ENCODE data around the gene PNMT.

PNMT gene, protein sequence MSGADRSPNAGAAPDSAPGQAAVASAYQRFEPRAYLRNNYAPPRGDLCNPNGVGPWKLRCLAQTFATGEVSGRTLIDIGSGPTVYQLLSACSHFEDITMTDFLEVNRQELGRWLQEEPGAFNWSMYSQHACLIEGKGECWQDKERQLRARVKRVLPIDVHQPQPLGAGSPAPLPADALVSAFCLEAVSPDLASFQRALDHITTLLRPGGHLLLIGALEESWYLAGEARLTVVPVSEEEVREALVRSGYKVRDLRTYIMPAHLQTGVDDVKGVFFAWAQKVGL

DNA sequence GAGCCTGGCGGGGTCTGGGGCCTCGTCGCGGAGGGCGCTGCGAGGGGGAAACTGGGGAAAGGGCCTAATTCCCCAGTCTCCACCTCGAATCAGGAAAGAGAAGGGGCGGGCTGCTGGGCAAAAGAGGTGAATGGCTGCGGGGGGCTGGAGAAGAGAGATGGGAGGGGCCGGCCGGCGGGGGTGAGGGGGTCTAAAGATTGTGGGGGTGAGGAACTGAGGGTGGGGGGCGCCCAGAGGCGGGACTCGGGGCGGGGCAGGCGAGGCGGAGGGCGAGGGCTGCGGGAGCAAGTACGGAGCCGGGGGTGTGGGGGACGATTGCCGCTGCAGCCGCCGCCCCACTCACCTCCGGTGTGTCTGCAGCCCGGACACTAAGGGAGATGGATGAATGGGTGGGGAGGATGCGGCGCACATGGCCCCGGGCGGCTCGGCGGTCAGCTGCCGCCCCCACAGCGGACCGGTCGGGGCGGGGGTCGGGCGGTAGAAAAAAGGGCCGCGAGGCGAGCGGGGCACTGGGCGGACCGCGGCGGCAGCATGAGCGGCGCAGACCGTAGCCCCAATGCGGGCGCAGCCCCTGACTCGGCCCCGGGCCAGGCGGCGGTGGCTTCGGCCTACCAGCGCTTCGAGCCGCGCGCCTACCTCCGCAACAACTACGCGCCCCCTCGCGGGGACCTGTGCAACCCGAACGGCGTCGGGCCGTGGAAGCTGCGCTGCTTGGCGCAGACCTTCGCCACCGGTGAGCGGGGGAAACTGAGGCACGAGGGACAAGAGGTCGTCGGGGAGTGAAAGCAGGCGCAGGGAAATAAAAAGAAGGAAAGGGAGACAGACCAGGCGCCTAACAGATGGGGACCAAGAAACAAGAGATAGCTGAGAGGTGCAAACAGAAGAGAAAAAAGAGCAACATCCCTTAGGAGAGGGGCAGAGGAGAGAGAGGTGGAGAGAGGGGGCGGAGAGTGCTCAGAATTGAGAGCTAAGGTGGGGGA, at the start of gene PNMT:
PNMT (plus strand) TSS at position 509 of the 980 bp plus-strand sequence; CDS start at position 532, 23 bp downstream.
- peak in 1 of 2 experiments; percentile 5 for DNase-seq (ENCODE audit: low read depth in 2 of 2)

DNA sequence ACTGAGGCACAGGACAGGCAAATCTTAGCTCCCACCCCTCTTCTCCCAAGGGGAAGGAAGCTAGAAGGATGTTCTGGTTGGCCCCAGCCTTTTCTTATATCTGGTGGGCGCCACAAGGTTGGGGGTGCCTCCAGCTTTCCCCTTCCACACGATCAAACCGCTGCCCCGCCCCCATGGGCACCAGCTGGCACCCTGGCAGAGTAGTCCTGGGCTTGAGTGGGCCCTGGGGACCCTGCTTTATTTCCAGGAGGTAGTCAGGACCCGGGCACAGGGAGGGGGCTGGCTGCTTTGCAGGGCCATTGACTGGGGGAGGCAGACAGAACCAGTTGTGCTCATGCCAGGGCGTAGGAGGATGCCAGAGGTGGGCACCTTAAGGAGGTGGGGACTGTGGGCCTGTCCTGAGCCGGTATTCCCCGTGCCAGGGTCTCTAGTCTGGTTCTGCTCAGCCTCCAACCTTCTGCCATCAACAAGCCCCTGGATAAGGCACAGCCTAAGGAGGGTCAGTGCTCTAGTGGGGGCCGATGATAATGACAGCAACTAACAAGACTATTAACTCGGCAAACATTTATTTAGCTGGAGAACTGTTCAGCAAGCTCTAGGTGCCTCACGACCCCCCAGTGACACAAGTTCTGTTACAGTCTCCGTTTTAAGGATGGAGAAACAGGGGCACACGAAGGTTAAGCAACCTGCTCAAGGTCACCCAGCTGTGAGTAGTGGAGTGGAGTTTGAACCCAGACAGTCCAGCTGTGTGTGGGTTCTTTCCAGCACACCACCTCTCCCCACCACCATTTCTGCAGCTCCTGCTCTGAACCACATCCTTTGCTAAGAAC, 49.1 kb upstream of the PNMT start:
- no peak for DNase-seq (ENCODE audit: low read depth in 2 of 2)

DNA sequence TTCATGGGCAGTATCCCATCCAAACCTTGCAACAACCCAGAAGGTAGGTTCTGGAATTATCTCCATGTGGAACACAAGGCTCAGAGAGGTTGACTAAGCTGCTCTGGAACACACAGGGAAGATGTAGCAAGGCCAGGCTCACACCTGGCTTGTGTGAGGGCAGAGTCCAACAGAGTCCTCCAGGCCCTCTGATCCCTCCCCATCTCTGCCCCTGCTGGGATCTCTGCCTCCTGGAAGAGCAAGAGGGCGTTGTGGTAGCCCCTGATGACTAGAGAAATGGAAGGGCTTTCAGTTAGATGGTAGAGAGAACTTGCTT, 48.5 kb upstream of the PNMT start:
- DNase-seq (ENCODE audit: low read depth in 2 of 2), result no peak

DNA sequence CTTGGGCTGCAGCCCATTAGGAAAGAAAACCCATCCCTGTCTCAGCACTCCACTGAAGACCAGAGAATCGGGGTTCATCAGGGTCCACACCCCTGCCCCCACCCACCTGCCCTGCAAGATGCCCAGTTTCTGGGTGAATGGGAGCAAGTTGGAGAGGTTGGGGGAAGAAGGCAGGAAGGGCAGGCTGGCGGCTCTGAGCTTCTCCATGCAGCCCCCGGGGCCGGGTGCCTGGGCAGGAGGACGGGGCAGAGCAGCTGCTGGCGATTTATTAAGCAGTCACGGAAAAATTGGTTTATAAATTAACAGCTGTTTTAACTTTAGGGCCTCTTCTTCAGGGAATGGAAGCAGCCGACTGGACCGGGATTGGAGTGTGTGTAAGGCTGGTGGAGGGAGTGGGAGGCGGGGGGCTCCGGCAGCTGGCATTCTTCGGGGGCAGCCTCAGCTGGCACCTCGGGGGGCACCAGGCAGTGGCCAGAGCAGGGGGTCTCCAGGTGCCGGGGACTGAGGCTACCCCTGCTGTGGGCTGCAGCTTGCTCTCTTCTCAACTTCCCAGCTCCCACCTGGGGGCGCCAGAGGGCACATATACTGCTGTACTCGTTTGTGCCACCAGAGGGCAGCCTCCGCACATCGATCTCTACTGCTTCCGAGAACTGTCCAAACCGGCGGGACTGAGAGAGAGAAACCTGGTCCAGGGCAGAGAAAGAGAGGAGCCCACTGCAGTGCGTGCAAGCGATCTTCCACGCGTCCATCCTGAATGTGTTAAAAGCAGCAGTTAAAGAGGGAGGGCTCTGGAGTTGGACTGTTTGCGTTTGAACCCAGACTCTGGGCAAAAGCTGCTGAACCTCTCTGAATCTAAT, 46.5 kb upstream of the PNMT start:
- peak; percentile 35 to 40 for DNase-seq (ENCODE audit: low read depth in 2 of 2)

DNA sequence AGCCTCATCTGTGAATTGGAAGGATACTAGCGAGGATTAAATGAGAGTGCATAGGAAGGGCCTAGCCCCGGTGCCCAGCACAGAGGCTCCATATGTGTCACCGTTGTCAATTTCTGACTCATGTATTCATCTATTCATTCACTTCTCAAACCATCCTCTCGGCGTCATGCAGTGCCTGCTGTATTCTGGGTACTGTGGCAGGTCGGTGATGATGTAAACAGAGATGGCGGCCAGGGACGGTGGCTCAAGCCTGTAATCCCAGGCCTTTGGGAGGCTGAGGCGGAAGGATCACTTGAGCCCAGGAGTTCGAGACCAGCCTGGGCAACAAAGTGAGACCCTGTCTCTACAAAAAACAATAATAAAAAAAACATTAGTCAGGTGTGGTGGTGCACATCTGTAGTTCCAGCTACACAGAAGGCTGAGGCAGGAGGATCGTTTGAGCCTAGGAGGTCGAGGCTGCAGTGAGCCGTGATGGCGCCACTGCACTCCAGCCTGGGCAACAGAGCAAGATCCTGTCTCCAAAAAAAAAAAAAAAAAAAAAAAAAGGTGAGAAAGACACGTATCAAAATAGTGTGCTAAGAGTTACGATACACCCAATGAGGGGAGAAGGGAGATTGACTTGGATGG, 45.8 kb upstream of the PNMT start:
- no peak for DNase-seq (ENCODE audit: low read depth in 2 of 2)

DNA sequence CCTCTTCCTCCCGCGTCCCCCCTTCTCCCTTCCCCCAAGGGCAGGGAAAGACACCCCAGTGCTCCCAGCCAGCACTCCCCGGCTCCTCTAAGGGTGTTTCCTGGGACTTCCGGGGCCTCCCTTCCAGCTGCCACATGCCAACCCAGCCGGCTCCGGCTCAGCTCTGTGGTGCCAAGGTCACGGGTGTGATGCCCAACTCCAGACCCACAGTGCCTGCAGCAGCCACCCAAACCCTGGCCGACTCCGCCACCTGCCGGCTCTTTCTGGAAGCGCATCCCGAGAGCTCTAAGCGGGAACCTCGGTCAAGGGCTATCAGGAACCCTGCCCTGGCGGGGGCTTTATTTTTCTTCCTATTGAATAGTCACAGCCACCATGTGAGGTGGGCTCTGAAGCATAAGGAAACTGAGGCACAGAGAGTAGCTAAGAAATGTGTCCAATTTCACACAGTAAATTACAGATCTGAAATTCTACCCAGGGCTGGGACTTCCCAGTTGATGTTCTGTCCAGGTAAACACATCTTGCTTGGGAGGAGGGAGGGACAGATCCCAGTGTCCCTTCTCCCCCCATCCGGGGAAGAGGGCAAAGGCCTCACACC, 44.8 kb upstream of the PNMT start:
- no peak for DNase-seq (ENCODE audit: low read depth in 2 of 2)

DNA sequence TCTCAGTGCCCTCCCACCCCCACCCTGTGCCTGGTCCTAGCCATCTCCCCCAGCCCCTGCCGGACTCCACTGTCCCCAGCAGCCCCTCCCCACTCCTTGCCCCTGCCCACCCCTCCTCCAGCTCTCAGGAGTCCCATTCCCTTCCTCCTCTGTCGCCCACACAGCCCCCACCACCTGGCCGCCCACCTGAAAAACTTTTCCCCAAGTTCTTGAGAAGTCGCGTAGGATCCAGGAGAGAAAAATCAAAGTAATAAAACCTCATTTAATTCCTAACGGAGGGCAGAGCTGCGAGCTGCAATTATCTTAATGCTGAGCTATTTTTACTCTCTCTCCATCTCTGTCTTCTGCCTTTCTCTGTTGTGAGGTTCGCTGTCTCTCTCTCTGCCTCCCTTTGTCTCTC, 43.9 kb upstream of the PNMT start:
- no peak for DNase-seq (ENCODE audit: low read depth in 2 of 2)

DNA sequence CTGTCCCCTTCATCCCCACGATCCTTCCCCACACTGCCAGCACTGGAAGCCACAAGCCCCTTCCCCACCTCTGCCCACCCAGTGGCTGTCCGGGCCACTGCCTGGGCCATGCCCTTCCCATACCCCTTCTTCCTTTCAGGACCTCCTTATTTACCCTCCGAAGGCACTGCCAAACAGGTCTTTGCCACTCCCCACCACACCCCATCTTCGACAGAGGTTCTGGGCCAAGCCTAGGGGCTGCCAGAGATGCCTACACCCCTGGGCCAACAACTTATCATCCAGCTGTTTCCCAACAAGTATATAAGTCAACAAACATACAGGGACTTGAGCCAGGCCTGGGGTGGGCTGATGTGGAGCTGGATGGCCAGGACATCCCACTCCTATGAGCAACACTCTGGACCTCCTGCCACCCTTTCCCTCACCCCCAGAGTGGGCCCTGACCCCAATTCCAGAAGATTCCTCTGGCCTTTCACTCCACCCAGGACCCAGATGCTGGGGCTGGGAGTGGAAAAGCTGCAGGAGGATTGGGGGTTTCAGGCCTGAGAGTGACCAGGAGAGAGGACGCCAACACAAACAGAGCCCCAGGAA, 43.0 kb upstream of the PNMT start:
- no peak for DNase-seq (ENCODE audit: low read depth in 2 of 2)

DNA sequence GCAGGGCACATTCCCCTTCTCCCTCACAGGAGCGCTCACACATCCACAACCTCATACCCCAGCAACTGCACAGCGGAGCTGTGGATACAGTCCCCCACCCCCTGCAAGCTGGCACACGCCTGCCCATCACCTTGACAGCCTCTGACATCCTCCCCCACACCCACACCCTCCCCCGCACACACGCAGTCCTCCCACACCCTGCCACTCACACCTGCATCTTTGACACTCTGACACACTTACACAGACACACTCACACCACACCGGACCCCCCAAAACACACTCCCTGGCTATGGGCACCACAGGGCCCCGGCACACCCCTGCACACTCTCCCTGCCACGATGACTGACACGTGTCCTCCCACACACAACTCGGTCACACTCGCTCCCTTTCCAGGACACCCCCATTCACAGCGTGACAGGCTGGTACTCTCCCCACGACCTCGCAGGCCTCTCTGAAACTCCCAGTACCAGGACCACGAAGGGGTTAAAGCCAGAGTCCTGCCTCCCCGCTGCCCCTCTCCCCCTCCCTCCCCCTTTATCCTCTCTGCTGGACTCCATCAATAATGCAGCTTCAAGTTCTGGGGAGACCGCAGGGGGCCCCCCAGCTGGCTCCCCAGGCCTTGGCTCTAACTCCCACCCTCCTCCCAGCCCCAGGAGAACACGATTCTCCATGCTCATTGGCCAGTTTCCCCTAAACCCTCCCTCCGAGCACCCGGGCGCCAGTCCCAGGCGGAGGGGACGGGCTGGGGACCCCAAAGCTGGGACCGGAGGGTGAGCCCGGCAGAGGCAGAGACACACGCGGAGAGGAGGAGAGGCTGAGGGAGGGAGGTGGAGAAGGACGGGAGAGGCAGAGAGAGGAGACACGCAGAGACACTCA, 41.8 kb upstream of the PNMT start, which contains the start of gene PPP1R1B:
PPP1R1B (plus strand) TSS at position 782 of the 876 bp plus-strand sequence. CDS start 441 bp downstream, outside the sequence.
- no peak for DNase-seq (ENCODE audit: low read depth in 2 of 2)

DNA sequence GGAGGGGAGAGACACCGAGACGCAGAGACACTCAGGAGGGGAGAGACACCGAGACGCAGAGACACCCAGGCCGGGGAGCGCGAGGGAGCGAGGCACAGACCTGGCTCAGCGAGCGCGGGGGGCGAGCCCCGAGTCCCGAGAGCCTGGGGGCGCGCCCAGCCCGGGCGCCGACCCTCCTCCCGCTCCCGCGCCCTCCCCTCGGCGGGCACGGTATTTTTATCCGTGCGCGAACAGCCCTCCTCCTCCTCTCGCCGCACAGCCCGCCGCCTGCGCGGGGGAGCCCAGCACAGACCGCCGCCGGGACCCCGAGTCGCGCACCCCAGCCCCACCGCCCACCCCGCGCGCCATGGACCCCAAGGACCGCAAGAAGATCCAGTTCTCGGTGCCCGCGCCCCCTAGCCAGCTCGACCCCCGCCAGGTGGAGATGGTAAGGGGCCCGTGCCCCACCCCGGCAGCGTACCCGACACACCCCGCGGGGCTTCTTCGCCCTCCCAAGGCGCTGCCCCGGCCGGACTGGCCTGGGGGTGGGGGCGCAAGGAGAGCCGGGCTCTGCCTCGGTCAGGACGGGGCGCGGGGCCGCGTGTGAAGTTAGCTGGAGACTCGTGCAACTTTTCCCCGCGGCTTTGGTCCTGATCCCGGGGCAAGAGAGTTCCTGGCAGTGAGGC, 41.1 kb upstream of the PNMT start:
- DNase-seq (ENCODE audit: low read depth in 2 of 2), result no peak

DNA sequence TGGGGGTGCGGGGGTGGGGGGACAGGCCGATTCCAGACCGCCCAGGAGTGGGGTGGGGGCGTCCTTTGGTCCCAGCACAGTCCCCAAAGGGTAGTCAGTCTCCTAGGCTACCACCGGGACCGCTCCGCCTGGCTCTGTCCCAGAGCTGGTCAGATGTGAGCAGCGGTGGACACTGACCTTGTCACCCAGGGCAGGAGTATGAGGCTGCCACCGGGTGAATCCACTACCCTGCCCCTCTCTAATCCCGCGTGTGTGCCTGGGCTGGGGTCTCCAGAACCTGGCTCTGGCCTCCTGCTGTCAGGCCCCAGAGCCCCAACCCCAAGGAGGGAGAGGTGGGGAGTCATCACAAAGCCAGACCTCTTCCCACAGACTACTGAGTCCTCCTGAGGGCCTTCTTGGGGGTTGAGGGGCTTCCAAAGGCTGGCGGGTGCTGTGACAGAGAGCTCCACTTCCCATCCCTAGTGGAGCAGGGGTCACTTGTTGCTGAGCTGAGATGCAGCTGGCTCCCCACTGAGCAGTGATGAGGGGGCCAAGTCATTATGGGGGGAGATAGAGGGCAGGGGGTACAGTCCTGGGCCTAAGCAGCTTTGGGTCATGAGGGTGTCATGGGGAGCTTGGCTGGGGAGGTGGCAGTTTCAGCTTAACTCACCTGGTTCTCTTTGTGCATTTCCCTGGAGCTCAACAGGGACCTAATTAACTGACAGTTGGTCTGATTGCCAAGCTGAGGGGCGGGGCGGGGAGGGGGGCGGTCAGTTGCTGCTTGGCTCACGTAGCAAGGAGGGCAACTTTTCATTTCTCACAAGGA, 40.3 kb upstream of the PNMT start:
- DNase-seq (ENCODE audit: low read depth in 2 of 2), result no peak

DNA sequence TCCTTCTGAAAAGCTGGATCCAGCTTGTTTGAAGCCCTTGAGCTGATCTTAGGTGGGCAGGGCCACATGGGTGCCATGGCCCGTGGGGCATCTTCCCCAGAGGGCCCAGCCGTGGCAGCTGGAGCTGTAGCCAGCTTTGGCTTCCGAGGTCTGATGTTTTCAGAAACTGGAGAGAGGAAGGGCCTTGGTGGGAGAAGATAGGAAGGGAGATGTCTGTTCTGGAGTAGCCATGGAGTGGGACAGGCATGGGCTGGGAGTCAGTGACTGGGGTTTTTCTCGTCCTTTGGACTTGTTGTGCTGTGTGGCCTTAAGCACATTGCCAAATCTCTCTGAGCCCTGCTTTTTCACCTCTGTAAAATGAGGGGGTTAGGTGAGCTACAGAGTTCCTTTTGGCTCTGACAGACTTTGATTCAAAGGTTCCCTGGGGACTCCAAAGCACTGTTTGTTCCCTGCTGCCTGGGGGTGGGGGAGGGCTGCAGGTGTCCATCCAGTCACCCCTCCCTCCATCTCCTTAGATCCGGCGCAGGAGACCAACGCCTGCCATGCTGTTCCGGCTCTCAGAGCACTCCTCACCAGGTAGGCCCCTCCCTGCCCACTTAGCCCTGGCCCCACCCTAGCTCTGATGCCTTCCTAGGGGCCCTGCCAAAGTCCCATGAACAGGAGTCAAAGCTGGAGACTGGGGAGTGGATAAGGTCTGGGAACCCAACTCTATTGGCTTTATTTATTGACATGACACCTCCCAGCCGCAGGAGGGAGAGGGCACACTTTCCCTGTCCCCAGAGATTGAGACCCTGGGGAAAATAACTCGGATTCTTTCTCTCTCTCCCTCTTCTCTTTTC, 39.4 kb upstream of the PNMT start:
- no peak for DNase-seq (ENCODE audit: low read depth in 2 of 2)

DNA sequence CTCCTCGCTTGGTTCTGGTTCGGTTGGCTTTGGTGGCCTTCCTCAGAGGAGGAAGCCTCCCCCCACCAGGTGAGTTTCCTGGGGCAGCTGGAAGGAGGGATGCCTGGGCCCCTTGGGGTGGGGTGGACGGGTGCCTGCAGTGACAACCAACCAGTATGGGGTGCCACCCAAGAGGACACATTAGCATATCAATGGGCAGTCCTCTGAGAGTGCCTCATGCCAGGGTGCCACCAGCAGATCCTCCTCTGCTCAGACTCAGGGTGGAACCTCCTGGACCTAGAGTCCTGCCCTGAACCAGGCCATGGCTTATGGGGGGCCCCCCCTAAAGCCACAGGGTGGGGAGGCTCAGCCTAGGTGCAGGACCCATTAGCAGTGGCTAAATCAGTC, 38.8 kb upstream of the PNMT start:
- no peak for DNase-seq (ENCODE audit: low read depth in 2 of 2)

DNA sequence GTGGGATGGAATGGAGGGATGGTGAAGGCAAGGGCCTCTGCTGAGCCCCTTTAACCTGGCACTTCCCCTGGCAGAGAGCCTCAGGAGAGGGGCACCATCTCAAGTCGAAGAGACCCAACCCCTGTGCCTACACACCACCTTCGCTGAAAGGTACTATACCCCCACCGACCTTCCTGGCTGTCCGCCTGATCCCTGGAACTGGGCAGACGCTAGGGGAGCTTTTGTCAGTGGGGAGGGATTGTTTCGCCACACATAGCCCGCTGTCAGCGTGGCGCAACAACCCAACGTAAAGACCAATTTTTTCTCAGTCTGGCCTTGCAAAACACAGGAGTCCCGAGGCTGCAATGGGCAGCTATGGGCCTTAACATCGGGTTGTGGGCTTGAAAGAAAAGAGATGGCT, 38.4 kb upstream of the PNMT start:
- no peak for DNase-seq (ENCODE audit: low read depth in 2 of 2)

DNA sequence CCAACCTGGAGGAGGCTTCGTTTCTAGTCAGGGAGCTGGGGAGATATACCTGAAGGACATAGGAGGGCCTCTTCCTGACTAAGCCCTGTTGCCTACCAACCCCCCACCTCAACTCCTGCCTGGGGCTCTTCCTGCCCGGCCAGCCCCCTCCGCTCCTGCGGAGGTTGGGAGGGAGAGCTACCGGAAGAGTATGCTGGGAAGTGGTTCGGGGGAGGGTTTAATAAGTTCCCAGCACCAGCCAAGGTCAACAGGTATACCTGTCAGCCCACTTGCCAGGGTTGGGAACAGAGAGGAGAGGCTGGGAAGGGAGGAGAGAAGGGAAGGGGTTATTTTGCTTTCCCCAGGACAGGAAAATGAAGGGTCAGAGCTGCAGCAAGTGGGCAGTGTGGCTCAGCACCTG, 36.9 kb upstream of the PNMT start:
- no peak for DNase-seq (ENCODE audit: low read depth in 2 of 2)

DNA sequence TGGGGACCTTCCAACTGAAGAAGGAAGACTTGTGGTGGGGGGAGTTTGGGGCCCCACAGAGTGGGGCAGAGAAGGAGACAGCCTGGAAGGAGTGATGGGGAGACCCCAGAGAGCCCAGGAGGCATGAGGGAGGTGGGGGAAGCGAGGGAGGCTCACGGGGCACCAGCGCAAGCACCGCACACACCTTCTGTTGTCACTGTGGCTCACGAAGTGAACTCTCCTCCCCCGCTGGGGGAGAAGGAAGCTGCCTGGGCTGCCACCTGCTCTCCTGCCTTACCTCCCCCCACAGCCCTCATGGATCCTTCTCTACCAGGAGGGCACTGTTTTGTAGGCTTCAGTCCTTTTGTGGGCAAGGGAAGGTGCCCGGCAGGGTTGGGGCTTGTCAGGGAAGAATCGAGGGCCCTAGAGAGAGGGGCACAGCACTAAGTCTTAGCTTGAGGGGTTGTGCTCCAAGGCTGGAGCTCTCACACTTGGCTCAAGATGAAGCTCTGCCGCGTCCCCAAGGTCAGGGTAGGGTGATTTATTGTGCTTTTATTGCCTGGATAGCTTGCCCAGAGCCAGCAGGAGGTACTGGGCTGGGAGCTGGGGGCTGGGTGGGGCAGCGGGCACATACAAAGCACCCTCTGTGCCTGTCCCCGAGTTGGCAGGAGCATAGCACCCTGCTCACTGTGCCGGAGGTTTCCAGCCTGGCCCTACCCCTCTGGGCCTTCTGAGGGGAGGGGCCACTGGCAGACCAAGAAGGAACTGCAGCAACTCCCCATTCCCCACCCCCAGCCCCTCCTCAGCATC, 35.9 kb upstream of the PNMT start:
- no peak for DNase-seq (ENCODE audit: low read depth in 2 of 2)

Data from fibroblast of skin of left biceps (primary cell).